C4-2B (cell line): ENCODE results near the gene TMEM238.
A peak's percentile ranks its signal among the peaks of the same experiment; 100 is the strongest.

Source experiments
- H3K27ac ChIP-seq: fragments of 450-650 bp; 2 replicates; pipeline ENCODE4 v1.5.1; 2017
- CTCF ChIP-seq: fragments of 450-650 bp; conservative IDR thresholded peaks from 2 replicates; pipeline ENCODE4 v1.5.1; 2017; ENCODE audit warnings: mild to moderate bottlenecking
- ZFX ChIP-seq: fragments of 450-650 bp; IDR thresholded peaks from 2 replicates; pipeline ENCODE4 v1.6.1; 2017

Gene TMEM238

GRCh38 chr19:55386493-55386971 is 2.4 kb upstream of the TMEM238 start:
- TF ChIP-seq CTCF: no peak
- peak overlapping the region; percentile 91 for H3K27ac ChIP-seq

- TF ChIP-seq ZFX: no peak
- peak within 1 kb of the TSS; percentile 91 for H3K27ac ChIP-seq
Measured at GRCh38 chr19:55385724-55386492, 1.8 kb upstream of the TMEM238 start, which contains the start of gene RPL28. Gene RPL28, plus strand, starts transcription at chr19:55385932. Its CDS starts 426 bp downstream, at chr19:55386358.

GRCh38 chr19:55384920-55385723 is 1.0 kb upstream of the TMEM238 start:
- peak overlapping the region; percentile 91 for H3K27ac ChIP-seq

GRCh38 chr19:55383279-55384130 is 587 bp downstream of the TMEM238 start:
- TF ChIP-seq CTCF: no peak
- H3K27ac ChIP-seq: peak overlapping the region; percentile 91

More at GRCh38 chr19:55384920-55385723, 1.0 kb upstream of the TMEM238 start:
- TF ChIP-seq CTCF: no peak
- TF ChIP-seq ZFX: no peak

GRCh38 chr19:55382522-55383054 is 1.5 kb downstream of the TMEM238 start:
- H3K27ac ChIP-seq: peak overlapping the region; percentile 91
- no peak for TF ChIP-seq ZFX
- no peak for TF ChIP-seq CTCF

GRCh38 chr19:55382013-55382412 is 2.1 kb downstream of the TMEM238 start:
- no peak overlapping the region for H3K27ac ChIP-seq
- TF ChIP-seq ZFX (no peak), CTCF (no peak)

GRCh38 chr19:55379174-55379573 is 4.9 kb downstream of the TMEM238 start:
- TF ChIP-seq ZFX (no peak), CTCF (no peak)
- H3K27ac ChIP-seq: no peak overlapping the region
